ENCODE measurements around the gene ZNF709. TPM values are rescaled to one million over a fixed set of nuclear protein-coding genes. Genes with fewer than 3 reads are reported as not detected.
"Not testable (repeated sequence)": the region's sequence is repeated elsewhere in the genome, so short reads cannot be mapped to it uniquely, and the experiment has no call there.

Gene ZNF709
- 1 to 10 TPM; 2.9 to 3.0 TPM for total RNA-seq
- long read RNA-seq, donor 1, full-length matches to known transcripts, result 1 of 1 reads
- long read RNA-seq, donor 1, partial matches to known transcripts, result 0 of 1 reads
- long read RNA-seq, donor 1, other reads (novel, unspliced or antisense), result 0 of 1 reads
- long read RNA-seq, donor 2, result 0 reads

DNA sequence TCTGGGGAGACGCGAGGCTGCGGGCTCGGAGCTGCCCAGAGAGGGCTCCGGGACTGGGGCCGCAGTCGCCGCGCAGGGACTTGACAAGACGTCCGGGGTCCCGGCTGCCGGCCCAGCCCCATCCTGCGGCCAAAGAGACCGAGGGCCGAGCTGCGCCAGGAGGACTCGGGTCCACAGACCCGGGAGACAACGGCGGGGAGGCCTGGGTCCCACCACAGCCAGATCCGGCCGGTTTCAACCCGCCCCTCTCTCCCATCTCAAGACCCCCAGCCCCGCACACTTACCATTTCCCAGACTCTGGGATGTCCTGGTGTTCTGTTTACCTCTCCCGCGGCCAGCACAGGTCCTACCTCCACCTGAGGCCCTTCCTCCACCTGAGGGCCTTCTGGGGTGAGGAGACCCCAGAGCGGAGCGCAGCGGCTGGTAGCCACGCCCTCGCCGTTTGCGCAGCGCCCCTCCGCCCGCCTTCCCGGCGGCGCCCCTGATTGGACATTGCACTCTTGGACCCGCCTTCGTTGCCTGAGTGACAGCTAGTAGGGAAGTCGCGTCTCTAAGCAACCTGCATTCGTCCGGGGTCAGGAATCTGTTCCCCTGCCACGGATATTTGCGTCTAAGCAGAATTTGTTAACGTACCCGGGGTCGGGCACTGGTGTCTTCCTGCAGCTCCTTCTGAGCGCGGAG, at the start of gene ZNF709:
ZNF709 (minus strand) TSS at position 446 of the 681 bp plus-strand sequence; CDS start at position 287, 159 bp downstream.
- peak; percentile 96 for DNase-seq (ENCODE audit: low spot score)
- intact Hi-C loops (cut with DNase I), result no loop called here

DNA sequence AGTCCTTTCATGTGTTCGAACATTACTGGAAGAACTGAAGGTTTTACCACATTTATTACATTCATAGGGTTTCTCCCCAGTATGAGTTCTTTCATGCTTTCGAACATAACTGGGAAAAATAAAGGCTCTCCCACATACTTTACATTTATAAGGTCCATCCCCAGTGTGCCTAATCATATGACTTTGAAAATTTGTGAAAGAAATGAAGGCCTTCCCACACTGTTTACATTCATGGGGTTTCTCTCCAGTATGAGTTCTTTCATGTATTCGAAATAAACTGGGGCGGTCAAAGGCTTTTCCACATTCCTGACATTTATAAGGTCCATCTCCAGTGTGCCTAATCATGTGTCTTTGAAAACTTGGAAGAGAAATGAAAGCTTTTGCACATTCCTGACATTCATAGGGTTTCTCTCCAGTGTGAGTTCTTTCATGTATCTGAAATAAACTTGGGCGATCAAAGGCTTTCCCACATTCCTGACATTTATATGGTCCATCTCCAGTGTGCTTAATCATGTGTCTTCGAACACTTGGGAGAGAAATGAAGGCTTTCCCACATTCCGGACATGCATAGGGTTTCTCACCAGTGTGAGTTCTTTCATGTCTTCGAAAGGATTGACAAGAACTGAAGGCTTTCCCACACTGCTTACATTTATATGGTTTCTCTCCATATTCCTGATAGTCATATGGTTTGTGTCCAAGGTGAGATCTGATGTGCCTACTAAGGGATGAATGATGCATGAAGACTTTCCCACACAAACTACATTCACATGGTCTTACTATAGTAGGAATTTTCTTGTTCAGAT, 42.6 kb upstream of the ZNF709 start:
- no peak for DNase-seq (ENCODE audit: low spot score)
- intact Hi-C loops (cut with DNase I), result no loop called here

DNA sequence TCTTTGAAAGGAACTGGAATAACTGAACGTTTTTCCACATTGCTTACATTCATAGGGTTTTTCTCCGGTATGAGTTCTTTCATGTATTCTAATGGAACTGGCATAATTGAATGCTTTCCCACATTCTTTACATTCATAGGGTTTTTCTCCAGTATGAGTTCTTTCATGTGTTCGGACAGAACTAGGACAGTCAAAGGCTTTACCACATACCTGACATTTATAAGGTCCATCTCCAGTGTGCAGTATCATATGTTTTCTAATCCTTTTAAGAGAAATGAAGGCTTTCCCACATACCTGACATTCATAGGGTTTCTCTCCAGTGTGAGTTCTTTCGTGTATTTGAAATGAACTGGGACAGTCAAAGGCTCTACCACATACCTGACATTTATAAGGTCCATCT, 41.9 kb upstream of the ZNF709 start:
- intact Hi-C loops (cut with DNase I), result no loop called here
- no peak for DNase-seq (ENCODE audit: low spot score)

DNA sequence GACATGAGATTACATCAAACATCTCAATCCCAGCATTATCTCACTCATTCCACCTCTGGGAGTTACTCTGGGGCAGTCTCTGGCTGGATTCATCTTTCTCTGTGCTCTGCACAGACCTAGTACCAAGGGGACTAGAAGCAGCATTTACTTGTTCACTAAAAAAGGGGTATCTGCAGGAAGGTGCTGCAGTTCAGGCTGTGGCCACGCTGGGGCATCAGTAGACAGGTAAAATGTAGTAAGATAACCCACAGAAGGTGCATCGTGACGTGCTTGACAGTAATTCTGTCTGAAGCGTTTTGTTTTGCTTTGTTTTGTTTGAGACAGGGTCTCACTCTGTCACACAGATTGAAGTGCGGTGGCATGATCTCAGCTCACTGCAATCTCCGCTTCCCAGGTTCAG, 37.4 kb upstream of the ZNF709 start:
- intact Hi-C loops (cut with DNase I), result no loop called here

DNA sequence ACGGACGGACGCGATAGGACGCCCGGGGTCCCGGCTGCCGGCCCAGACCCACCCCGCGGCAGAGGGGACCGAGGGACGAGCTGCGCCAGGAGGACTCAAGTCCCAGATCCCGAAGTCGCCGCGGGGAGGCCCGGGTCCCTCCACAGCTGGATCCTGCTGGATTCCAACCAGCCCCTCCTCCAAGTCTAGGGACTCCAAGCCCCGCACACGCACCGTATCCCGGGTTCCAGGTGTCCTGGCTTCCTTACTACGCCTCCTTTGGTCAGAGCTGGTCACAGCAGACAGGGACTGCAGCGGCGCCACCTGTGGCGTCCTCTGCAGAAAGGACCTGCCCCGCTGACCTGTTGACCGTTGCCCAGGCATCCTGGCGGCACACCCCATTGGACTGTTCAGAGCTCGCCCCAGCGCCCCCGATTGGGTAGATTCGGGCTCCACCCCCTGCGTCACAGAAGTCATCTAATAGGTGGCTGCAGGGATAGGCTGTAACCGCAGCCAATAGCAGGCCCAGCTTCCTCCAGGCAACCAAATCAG, 29.0 kb upstream of the ZNF709 start:
- no peak for DNase-seq (ENCODE audit: low spot score)

More for the DNA sequence above, 37.4 kb upstream of the ZNF709 start:
- no peak for DNase-seq (ENCODE audit: low spot score)

DNA sequence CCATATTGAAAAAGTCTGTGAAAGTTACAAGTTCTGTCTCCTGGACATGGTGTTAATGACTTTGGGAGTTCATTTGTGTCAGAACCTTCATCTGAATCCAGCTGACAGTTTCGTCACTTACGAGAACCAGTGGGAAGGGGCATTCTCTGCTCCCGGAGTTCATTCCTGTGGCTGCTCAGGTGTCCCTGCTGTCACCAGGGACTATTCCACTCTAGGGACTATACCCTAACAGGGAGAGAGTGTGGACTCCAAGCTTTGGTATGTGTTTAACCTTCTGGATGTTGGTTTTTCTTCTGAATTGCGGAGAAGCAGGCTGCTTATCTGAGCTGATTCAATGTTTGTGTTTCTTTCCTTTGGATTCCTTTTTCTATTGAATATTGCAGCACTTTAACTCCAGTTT, 12.4 kb upstream of the ZNF709 start:
- intact Hi-C loops (cut with DNase I), result no loop called here
- DNase-seq (ENCODE audit: low spot score), result no peak

More for the DNA sequence above, 29.0 kb upstream of the ZNF709 start:
- intact Hi-C loops (cut with DNase I), result no loop called here

DNA sequence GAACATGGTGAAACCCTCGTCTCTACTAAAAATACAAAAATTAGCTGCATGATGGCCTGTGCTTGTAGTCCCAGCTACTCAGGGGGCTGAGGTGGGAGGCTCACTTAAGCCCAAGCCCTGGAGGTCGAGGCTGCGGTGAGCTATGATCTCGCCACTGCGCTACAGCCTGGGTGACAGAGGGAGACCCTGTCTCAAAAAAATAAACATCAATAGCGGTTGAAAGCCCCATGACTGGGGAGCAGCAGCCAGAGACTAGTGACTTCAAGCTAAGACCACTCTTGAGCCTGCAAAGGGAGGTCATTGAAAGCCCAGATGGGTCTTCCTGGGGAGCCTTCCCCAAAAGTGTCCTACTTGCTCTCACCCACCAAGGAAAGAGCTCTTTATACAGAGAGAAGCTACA, 11.9 kb upstream of the ZNF709 start:
- DNase-seq (ENCODE audit: low spot score), result no peak
- intact Hi-C loops (cut with DNase I), result no loop called here

DNA sequence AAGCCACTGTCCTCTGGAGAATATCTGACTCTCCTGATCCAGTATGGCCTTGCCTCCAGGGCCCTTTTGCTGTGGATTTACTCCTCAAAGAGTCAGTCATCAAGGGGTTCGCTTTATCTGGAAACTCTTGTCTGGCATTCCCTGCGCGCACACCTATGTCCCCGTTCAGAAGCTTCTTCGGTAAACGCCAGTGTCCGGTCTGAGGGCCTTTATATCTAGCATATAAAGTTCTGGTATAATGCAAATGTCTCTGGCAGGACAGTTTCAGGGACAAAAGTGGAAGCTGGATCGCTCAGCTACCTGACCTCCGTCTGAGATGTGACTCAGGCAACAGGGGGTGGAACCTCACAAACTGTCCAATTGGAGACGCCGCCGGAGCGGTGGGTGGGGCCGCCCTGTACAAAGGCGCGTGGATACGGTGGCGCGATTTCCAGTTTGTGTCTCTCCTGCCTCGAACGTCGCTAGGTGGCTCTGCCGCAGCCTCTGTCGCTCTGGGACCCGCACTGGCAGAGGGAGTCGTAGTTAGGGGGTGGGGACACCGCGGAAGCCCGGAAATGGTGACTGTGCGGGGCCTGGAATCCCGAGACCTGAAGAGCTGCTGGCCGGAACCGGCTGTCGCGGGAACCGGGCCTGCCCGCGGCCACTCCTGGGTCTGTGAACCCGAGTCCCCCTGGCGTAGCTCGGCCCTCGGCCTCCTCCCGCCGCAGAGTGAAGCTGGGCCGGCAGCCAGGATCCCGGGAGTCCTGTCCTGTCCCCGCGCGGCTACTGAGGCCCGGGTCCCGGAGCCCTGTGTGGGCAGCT, 10.6 kb upstream of the ZNF709 start:
- peak; percentile 97 for DNase-seq (ENCODE audit: low spot score)
- intact Hi-C loops (cut with DNase I), result no loop called here

DNA sequence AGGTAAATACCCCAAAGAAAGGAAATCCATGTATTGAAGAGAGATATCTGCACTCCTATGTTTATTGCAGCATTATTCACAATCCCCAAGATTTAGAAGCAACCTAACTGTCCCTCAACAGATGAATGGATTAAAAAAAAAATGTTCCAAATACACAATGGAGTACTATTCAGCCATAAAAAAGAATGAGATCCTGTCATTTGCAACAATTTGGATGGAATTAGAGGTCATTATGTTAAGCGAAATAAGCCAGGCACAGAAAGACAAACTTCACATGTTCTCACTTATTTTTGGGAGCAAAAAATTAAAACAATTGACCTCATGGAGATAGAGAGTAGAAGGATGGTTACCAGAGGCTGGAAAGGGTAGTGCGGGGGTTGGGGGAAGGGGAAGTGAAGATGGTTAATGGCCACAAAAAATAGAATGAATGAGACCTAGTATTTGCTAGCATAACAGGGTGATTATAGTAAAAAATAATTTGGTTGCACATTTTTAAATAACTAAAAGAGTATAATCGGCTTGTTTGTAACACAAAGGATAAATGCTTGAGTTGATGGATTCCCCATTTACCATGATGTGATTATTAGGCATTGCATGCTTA, 9.7 kb upstream of the ZNF709 start:
- intact Hi-C loops (cut with DNase I), result no loop called here
- no peak for DNase-seq (ENCODE audit: low spot score)

DNA sequence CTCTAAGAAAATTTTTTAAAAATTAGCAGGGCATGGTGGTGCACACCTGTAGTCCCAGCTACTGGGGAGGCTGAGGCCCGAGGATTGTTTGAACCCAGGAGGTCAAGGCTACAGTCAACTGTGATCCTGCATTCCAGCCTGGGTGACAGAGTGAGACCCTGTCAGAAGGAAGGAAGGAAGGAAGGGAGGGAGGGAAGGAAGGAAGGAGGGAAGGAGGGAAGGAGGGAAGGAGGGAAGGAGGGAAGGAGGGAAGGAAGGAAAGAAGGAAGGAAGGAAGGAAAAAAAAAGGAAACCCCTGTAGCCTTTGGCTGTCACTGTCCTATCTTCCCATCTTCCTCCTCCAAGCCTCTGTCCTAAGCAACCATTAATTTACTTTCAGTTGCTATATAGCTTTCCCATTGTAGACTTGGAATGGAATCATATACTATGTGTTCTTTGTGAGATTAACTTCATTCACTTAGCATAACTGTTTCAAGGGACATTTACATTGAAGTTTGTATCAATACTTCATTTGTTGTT, 1.7 kb upstream of the ZNF709 start:
- intact Hi-C loops (cut with DNase I); DNase-seq (ENCODE audit: low spot score): not testable (repeated sequence)

DNA sequence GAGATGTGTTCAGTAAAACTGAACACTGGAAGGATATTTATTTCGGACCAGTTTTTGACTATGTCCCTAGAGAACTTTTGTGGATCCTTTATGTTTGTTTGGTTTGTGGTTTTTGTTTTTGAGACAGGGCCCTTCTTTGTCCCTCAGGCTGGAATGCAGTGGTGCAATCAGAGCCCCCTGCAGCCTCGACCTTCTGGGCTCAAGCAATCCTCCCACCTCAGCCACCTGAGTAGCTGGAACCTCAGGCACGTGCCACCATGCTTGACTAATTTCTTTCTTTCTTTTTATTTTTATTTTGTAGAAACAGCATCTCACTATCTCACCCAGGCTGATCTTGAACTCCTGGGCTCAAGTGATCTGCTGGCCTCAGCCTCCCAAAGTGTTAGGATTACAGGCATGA, 955 bp upstream of the ZNF709 start:
- no peak for DNase-seq (ENCODE audit: low spot score)
- intact Hi-C loops (cut with DNase I), result no loop called here

DNA sequence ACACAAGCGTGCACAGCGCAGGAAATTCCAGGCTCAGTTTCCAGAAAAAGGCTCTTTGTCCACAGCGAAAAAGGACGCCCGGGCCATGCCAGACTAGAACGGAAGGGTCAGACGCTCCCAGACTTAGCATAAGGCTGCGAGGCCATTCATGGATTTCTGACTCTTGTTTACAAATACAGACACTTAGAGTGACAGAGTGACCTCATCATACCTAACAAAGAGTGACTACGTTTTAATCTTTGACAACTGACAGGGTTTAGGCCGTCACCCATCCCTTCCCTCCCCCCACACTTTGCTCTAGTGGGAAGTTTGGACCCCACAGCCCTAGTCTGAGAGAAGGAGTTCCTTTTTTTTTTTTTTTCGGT, 418 bp upstream of the ZNF709 start:
- intact Hi-C loops (cut with DNase I), result no loop called here
- DNase-seq (ENCODE audit: low spot score), result no peak

DNA sequence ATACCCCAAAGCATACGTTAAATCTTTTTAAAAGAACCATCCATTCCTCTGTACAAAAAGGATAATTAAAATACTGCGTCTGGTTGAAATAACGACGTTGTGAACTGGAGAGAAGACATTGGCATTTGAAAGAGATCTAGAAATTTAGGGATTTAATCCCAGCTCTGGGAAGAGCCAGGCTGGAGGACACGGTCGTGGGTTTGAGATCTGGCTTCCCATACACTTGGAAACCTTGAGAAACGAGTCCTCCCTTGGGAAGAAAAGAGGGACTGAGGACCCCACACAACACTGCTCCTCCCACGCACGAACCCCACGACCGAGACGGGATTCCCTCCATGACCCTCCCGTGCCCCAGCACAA, 625 bp downstream of the ZNF709 start:
- no peak for DNase-seq (ENCODE audit: low spot score)
- intact Hi-C loops (cut with DNase I), result no loop called here

DNA sequence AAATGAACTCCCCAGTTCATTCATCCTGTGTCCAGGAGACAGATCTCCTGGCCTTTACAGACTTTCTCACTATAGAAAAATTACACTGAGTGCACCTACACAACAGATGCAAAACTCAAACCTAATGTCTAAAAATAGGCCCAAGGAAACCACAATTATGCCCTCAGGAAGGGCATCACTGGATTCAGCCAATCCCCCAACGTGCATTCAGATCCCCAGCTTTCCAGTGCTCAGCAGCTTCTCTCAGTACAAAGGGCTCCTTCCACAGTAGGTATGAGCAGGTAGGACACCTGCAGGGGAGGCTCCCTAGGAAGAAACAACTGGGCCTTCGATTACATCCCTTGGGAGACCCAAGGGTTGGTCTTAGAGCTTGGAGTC, 2.1 kb downstream of the ZNF709 start:
- no peak for DNase-seq (ENCODE audit: low spot score)
- intact Hi-C loops (cut with DNase I), result no loop called here

DNA sequence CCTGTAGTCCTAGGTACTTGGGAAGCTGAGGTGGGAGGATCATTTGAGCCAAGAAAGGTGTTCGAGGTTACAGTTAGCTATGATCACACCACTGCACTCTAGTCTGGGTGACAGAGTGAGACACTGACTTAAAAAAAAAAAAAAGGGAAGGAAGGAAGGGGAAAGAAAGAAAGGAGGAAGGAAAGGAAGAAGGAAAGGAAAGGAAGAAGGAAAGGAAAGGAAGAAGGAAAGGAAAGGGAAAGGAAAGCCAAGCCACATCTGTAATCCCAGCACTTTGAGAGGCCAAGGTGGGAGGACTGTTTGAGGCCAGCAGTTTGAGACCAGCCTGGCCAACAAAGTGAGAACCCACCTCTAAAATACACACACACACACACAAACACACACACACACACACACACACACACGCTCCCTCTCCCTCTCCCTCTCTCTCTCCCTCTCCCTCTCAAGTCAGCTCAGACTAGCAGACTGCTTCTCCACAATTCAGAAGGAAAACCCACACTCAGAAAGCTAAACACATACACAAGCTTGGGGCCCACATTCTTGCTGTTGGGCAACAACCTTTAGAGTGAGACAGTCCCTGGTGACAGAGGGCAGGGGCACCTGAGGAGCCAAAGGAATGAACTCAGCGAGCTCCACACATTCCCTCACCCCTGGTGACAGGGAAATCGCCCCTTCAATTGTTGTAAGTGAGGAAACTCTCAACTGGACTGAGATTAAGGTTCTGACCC, 2.7 kb downstream of the ZNF709 start:
- intact Hi-C loops (cut with DNase I), result no loop called here
- DNase-seq (ENCODE audit: low spot score), result no peak

DNA sequence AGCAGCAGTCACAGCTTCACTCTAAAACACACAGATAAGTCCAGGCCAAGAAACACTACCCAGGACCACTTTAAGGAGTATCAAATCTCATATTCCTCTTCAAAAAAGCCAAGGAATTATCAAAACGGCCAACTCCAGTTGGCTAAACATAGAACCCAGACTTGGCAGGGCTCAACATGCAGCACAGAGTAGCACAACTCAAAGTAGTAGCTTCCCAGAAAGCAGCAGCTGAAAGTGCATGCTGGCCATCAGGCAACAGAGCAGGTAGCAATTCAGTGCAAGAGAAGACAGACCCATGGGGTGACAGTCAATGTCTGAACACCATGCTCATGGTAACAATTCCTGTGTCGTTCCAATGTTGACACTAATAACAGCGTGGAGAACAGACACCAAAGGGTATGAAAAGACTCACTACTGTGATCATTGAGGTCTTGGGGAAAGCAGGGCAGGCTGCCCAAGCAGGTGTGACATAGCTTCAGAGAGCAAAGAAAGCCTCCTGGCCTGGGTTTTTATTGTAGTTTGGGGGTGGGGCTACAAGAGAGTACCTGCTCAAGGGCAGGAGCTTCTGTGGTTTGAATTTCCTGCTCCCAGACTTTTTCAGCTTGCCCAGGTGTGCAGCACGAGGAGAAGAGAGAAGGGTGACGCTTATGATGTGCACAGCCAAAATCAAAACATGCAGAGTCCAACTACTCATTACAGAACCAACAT, 6.2 kb downstream of the ZNF709 start:
- intact Hi-C loops (cut with DNase I), result no loop called here
- no peak for DNase-seq (ENCODE audit: low spot score)

DNA sequence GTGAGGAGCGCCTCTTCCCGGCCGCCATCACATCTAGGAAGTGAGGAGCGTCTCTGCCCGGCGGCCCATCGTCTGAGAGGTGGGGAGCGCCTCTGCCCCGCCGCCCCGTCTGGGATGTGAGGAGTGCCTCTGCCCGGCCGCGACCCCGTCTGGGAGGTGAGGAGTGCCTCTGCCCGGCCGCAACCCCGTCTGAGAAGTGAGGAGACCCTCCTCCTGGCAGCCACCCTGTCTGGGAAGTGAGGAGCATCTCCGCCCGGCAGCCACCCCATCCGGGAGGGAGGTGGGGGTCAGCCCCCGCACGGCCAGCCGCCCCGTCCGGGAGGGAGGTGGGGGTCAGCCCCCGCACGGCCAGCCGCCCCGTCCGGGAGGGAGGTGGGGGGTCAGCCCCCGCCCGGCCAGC, 17.0 kb downstream of the ZNF709 start:
- DNase-seq (ENCODE audit: low spot score); intact Hi-C loops (cut with DNase I): not testable (repeated sequence)

DNA sequence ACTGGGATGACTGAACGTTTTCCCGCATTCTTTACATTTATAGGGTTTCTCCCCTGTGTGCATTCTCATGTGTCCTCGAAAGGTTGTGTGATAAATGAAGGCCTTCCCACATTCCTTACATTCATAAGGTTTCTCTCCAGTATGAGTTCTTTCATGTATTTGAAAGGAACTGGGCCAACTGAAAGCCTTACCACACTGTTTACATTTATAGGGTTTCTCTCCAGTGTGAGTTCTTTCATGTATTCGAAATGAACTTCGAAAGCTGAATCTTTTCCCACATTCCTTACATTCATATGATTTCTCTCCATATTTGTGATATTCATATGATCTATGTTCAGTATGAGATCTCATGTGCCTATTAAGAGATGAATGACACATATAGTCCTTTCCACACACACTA, 19.4 kb downstream of the ZNF709 start:
- DNase-seq (ENCODE audit: low spot score), result no peak
- intact Hi-C loops (cut with DNase I), result no loop called here
